HG03097 (cell line): ENCODE data around the gene LPP.

Experiments
- ATAC-seq: cut with Tn5 transposase; IDR thresholded peaks from one replicate; pipeline ENCODE4 v1.9.1; 2021; ENCODE audit not compliant: unreplicated experiment, low FRiP score

Gene LPP

GRCh38 chr3:188827103-188827502 is 673.1 kb downstream of the LPP start:
- no peak for ATAC-seq

GRCh38 chr3:188827576-188827975 is 673.6 kb downstream of the LPP start:
- no peak for ATAC-seq

GRCh38 chr3:188829130-188829529 is 675.2 kb downstream of the LPP start:
- no peak for ATAC-seq

GRCh38 chr3:188829576-188829975 is 675.6 kb downstream of the LPP start:
- ATAC-seq: no peak

GRCh38 chr3:188830893-188831292 is 676.9 kb downstream of the LPP start:
- no peak for ATAC-seq

- ATAC-seq: no peak
These were observed 678.2 kb downstream of the LPP start for GRCh38 chr3:188832146-188832545.

- no peak for ATAC-seq
These were observed 679.2 kb downstream of the LPP start for GRCh38 chr3:188832961-188833721.

- ATAC-seq: no peak
These were observed 680.4 kb downstream of the LPP start for GRCh38 chr3:188834349-188834748.

- ATAC-seq: no peak
These were observed 685.3 kb downstream of the LPP start for GRCh38 chr3:188839187-188839695.

- no peak for ATAC-seq
These were observed 686.3 kb downstream of the LPP start for GRCh38 chr3:188840290-188840689.

GRCh38 chr3:188841906-188842305 is 687.9 kb downstream of the LPP start:
- ATAC-seq: no peak

GRCh38 chr3:188842639-188843038 is 688.7 kb downstream of the LPP start:
- no peak for ATAC-seq

- no peak for ATAC-seq
These were observed 690.1 kb downstream of the LPP start for GRCh38 chr3:188844096-188844495.

GRCh38 chr3:188845514-188845913 is 691.6 kb downstream of the LPP start:
- no peak for ATAC-seq

- ATAC-seq: no peak
These were observed 695.0 kb downstream of the LPP start for GRCh38 chr3:188848947-188849346.

GRCh38 chr3:188853856-188854771 is 700.2 kb downstream of the LPP start:
- no peak for ATAC-seq

- ATAC-seq: no peak
These were observed 700.8 kb downstream of the LPP start for GRCh38 chr3:188854772-188855149.

GRCh38 chr3:188855675-188856074 is 701.7 kb downstream of the LPP start:
- no peak for ATAC-seq

GRCh38 chr3:188860147-188860546 is 706.2 kb downstream of the LPP start:
- ATAC-seq: no peak

GRCh38 chr3:188861842-188862744 is 708.1 kb downstream of the LPP start:
- ATAC-seq: no peak

GRCh38 chr3:188863999-188864406 is 710.0 kb downstream of the LPP start:
- ATAC-seq: no peak
